ENCODE measurements around the gene VASP. TPM values are rescaled to one million over a fixed set of nuclear protein-coding genes. Genes with fewer than 3 reads are reported as not detected.
A peak's percentile ranks its signal among the peaks of the same experiment; 100 is the strongest.

VASP gene
- total and polyA plus RNA-seq, 2 donors = 61.2 to 138 TPM

GRCh38 chr19:45477713-45478453 lies 29.4 kb upstream of the VASP start:
- peaks cover 0 to 20% of the 10 kb centered on the region in 2 donors for H3K4me1 ChIP-seq (ENCODE audit: control insufficient read depth in 2 of 2, insufficient read depth in 2 of 2, low read length in 2 of 2)
- H3K27ac ChIP-seq (ENCODE audit: low read depth in 1 of 2, low read length in 1 of 2) = peak overlapping the region; percentile 79 to 92
- peaks cover 32 to 59% of the 10 kb centered on the region in 2 donors for H3K27me3 ChIP-seq (ENCODE audit: control insufficient read depth in 2 of 2, insufficient read depth in 1 of 2, low read length in 1 of 2)
- H3K9me3 ChIP-seq (ENCODE audit: control insufficient read depth in 2 of 2, insufficient read depth in 1 of 2, low read length in 1 of 2) = peaks cover 0 to 5% of the 10 kb centered on the region in 2 donors
- DNase-seq (ENCODE audit: low read depth in 6 of 9, low spot score in 9 of 9) = no peak
- H3K4me3 ChIP-seq (ENCODE audit: low read length in 2 of 2) = peak overlapping the region; percentile 53
- 11% methylated on average over 12 of the region's 12 CpGs for WGBS
- H3K36me3 ChIP-seq (ENCODE audit: control insufficient read depth in 2 of 2, insufficient read depth in 2 of 2, low read length in 1 of 2) = no peaks in the 10 kb centered on the region

DNA sequence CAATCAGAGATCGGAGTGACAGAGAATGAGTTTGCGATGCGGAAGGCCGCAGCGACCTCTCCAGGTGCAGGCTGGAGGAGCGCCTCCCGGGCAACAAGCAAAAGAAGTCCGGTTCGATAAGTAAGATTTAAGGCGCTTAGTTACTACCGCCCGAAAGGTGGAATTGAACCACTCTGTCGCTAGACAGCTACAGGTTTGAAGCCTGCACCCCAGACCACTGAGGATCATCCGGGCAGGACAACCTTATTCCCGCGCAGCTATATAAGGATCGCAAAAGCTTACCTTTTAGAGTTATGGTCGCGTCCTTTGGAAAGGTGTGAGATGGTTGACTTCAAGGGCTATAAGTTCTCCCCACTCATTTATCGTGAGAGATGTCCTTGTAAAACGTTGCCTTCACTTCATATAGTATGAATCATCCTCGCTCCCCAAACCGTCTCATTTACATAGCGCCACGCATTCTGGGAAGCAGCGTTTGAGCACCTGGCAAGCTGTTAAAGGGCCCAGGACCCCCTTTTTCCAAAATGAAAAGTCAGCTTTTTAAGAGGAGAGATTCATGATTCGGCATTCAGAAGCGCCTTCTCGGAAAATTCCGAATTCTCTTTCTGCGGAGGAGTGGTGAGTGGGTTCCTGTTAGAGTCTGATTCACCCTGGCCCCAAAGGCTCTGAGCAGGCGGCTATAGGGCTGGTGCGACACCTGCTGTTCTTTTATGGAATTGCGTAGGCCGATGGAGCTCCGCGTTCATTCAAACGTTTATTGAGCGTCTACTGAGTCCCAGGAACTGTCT lies 28.6 kb upstream of the VASP start:
- DNase-seq (ENCODE audit: low read depth in 6 of 9, low spot score in 9 of 9) = peak in 8 of 9 donors; percentile 88 to 97 (median 94)
- H3K27me3 ChIP-seq (ENCODE audit: control insufficient read depth in 2 of 2, insufficient read depth in 1 of 2, low read length in 1 of 2) = peaks cover 25 to 51% of the 10 kb centered on the region in 2 donors
- peaks cover 0 to 20% of the 10 kb centered on the region in 2 donors for H3K4me1 ChIP-seq (ENCODE audit: control insufficient read depth in 2 of 2, insufficient read depth in 2 of 2, low read length in 2 of 2)
- peak overlapping the region; percentile 53 for H3K4me3 ChIP-seq (ENCODE audit: low read length in 2 of 2)
- under 1% methylated on average over 39 of the region's 39 CpGs for WGBS
- peak overlapping the region; percentile 79 to 92 for H3K27ac ChIP-seq (ENCODE audit: low read depth in 1 of 2, low read length in 1 of 2)
- H3K9me3 ChIP-seq (ENCODE audit: control insufficient read depth in 2 of 2, insufficient read depth in 1 of 2, low read length in 1 of 2) = peaks cover 0 to 5% of the 10 kb centered on the region in 2 donors
- H3K36me3 ChIP-seq (ENCODE audit: control insufficient read depth in 2 of 2, insufficient read depth in 2 of 2, low read length in 1 of 2) = no peaks in the 10 kb centered on the region

DNA sequence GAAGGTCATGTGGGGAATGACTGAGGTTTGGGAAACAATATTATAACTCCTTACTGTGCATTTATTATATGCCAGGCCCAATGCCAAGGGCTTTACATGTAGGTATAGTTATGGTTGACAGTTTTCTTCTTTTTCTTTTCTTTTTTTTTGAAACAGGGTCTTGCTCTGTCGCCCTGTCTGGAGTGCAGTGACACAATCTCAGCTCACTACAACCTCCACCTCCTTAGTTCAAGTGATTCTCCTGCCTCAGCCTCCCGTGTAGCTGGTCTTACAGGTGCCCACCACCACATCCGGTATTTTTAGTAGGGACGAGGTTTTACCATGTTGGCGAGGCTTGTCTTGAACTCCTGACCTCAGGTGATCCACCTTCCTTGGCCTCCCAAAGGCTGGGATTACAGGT lies 24.2 kb upstream of the VASP start:
- H3K27ac ChIP-seq (ENCODE audit: low read depth in 1 of 2, low read length in 1 of 2) = no peak overlapping the region
- DNase-seq (ENCODE audit: low read depth in 6 of 9, low spot score in 9 of 9) = no peak
- no peaks in the 10 kb centered on the region for H3K36me3 ChIP-seq (ENCODE audit: control insufficient read depth in 2 of 2, insufficient read depth in 2 of 2, low read length in 1 of 2)
- no peak overlapping the region for H3K4me3 ChIP-seq (ENCODE audit: low read length in 2 of 2)
- H3K9me3 ChIP-seq (ENCODE audit: control insufficient read depth in 2 of 2, insufficient read depth in 1 of 2, low read length in 1 of 2) = no peaks in the 10 kb centered on the region
- 92% methylated on average over 5 of the region's 5 CpGs for WGBS
- H3K4me1 ChIP-seq (ENCODE audit: control insufficient read depth in 2 of 2, insufficient read depth in 2 of 2, low read length in 2 of 2) = peaks cover 0 to 21% of the 10 kb centered on the region in 2 donors
- peaks cover 3 to 15% of the 10 kb centered on the region in 2 donors for H3K27me3 ChIP-seq (ENCODE audit: control insufficient read depth in 2 of 2, insufficient read depth in 1 of 2, low read length in 1 of 2)

DNA sequence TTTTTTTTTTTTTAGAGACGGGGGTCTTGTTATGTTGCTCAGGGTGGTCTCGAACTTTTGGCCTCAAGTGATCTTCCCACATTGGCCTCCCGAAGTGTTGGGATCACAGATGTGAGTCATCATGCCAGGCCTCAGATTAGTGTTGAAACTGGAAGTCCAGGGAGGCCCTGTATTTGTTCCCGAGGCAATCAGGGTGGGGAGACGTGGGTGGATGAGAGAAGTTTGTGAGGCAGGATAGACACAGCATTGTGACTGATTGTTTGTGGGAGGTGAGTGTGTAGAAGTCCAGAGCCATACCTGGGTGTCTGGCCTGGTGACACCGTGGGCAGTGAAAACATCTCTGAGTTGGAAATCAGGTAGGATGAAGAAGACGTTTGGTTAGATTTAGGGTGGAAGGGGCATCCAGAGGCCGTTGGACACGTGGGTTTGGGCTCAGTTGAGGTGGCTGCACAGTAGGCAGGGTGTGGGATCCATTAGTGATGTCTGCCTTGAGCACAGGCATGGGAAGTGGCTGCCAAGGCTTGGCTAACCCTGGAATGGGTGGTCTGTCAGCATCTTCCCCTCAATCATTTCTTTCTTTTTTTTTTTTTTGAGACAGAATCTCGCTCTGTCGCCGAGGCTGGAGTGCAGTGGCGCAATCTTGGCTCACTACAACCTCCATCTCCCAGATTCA lies 22.9 kb upstream of the VASP start:
- no peak for DNase-seq (ENCODE audit: low read depth in 6 of 9, low spot score in 9 of 9)

GRCh38 chr19:45485305-45486077 lies 21.8 kb upstream of the VASP start:
- Histone ChIP-seq H3K27ac (ENCODE audit: low read depth in 1 of 2, low read length in 1 of 2) (no peak overlapping the region), H3K4me1 (ENCODE audit: control insufficient read depth in 2 of 2, insufficient read depth in 2 of 2, low read length in 2 of 2) (peaks cover 0 to 10% of the 10 kb centered on the region in 2 donors), H3K9me3 (ENCODE audit: control insufficient read depth in 2 of 2, insufficient read depth in 1 of 2, low read length in 1 of 2) (no peaks in the 10 kb centered on the region), H3K27me3 (ENCODE audit: control insufficient read depth in 2 of 2, insufficient read depth in 1 of 2, low read length in 1 of 2) (peaks cover 0 to 17% of the 10 kb centered on the region in 2 donors), H3K4me3 (ENCODE audit: low read length in 2 of 2) (peak overlapping the region; percentile 53 to 61), H3K36me3 (ENCODE audit: control insufficient read depth in 2 of 2, insufficient read depth in 2 of 2, low read length in 1 of 2) (no peaks in the 10 kb centered on the region)
- peak; percentile 85 to 97 (median 92) for DNase-seq (ENCODE audit: low read depth in 6 of 9, low spot score in 9 of 9)
- under 1% methylated on average over 35 of the region's 35 CpGs for WGBS

More for the DNA sequence above, 22.9 kb upstream of the VASP start:
- peaks cover 1 to 17% of the 10 kb centered on the region in 2 donors for H3K27me3 ChIP-seq (ENCODE audit: control insufficient read depth in 2 of 2, insufficient read depth in 1 of 2, low read length in 1 of 2)
- no peaks in the 10 kb centered on the region for H3K9me3 ChIP-seq (ENCODE audit: control insufficient read depth in 2 of 2, insufficient read depth in 1 of 2, low read length in 1 of 2)
- no peak overlapping the region for H3K4me3 ChIP-seq (ENCODE audit: low read length in 2 of 2)
- H3K36me3 ChIP-seq (ENCODE audit: control insufficient read depth in 2 of 2, insufficient read depth in 2 of 2, low read length in 1 of 2) = no peaks in the 10 kb centered on the region
- peaks cover 0 to 10% of the 10 kb centered on the region in 2 donors for H3K4me1 ChIP-seq (ENCODE audit: control insufficient read depth in 2 of 2, insufficient read depth in 2 of 2, low read length in 2 of 2)
- WGBS = 93% methylated on average over 13 of the region's 13 CpGs
- no peak overlapping the region for H3K27ac ChIP-seq (ENCODE audit: low read depth in 1 of 2, low read length in 1 of 2)

DNA sequence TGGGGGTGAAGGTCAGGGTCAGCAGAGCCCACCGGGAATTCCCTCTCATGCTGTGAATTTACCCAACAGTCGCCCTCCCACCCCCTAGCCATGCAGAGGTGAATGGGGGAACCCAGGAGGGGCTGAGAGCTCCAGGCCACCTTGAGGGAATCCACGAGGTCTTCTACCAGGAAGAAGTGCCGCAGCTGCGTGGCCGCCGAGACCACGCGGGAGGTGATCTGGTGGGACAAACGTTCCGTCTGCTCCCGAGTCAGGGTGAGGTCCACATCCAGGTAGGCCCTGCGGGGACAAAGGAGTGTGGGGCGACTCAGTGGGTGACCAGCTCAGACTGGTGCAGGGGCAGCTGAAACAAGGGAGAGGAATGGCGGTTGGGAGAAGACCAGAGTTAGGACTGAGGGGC lies 18.6 kb upstream of the VASP start:
- 96% methylated on average over 15 of the region's 15 CpGs for WGBS
- Histone ChIP-seq H3K9me3 (ENCODE audit: control insufficient read depth in 2 of 2, insufficient read depth in 1 of 2, low read length in 1 of 2) (no peaks in the 10 kb centered on the region), H3K27me3 (ENCODE audit: control insufficient read depth in 2 of 2, insufficient read depth in 1 of 2, low read length in 1 of 2) (peaks cover 7 to 32% of the 10 kb centered on the region in 2 donors), H3K4me3 (ENCODE audit: low read length in 2 of 2) (no peak overlapping the region), H3K4me1 (ENCODE audit: control insufficient read depth in 2 of 2, insufficient read depth in 2 of 2, low read length in 2 of 2) (peaks cover 0 to 21% of the 10 kb centered on the region in 2 donors), H3K27ac (ENCODE audit: low read depth in 1 of 2, low read length in 1 of 2) (no peak overlapping the region), H3K36me3 (ENCODE audit: control insufficient read depth in 2 of 2, insufficient read depth in 2 of 2, low read length in 1 of 2) (no peaks in the 10 kb centered on the region)
- no peak for DNase-seq (ENCODE audit: low read depth in 6 of 9, low spot score in 9 of 9)

- DNase-seq (ENCODE audit: low read depth in 6 of 9, low spot score in 9 of 9) = no peak
- Histone ChIP-seq H3K4me1 (ENCODE audit: control insufficient read depth in 2 of 2, insufficient read depth in 2 of 2, low read length in 2 of 2) (peaks cover 0 to 21% of the 10 kb centered on the region in 2 donors), H3K36me3 (ENCODE audit: control insufficient read depth in 2 of 2, insufficient read depth in 2 of 2, low read length in 1 of 2) (no peaks in the 10 kb centered on the region), H3K27ac (ENCODE audit: low read depth in 1 of 2, low read length in 1 of 2) (no peak overlapping the region), H3K4me3 (ENCODE audit: low read length in 2 of 2) (no peak overlapping the region), H3K27me3 (ENCODE audit: control insufficient read depth in 2 of 2, insufficient read depth in 1 of 2, low read length in 1 of 2) (peaks cover 10 to 38% of the 10 kb centered on the region in 2 donors), H3K9me3 (ENCODE audit: control insufficient read depth in 2 of 2, insufficient read depth in 1 of 2, low read length in 1 of 2) (no peaks in the 10 kb centered on the region)
- WGBS = 96% methylated on average over 20 of the region's 20 CpGs
Measured at GRCh38 chr19:45489216-45489855, 17.9 kb upstream of the VASP start.

DNA sequence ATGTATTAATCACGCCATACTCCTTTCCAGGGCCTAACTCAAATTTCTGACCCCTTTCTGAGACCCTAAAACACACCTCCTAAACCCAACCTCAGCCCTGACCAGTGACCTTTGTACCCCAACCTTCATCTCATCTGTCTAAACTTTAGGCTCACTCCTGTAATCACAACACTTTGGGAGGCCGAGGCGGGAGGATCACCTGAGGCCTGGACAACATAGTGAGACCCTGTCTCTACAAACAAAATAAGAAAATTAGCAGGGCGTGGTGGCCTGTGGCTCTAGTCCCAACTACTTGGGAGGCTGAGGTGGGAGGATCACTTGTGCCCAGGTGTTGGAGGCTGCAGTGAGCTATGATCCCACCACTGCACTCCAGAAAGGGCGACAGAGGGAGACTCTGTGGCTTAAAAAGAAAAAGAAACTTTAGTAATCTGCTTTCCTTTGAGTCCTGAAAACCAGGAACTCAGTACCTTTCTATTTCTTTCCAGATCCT lies 15.1 kb upstream of the VASP start:
- no peak overlapping the region for H3K4me3 ChIP-seq (ENCODE audit: low read length in 2 of 2)
- H3K9me3 ChIP-seq (ENCODE audit: control insufficient read depth in 2 of 2, insufficient read depth in 1 of 2, low read length in 1 of 2) = peaks cover 0 to 7% of the 10 kb centered on the region in 2 donors
- peaks cover 4 to 22% of the 10 kb centered on the region in 2 donors for H3K4me1 ChIP-seq (ENCODE audit: control insufficient read depth in 2 of 2, insufficient read depth in 2 of 2, low read length in 2 of 2)
- DNase-seq (ENCODE audit: low read depth in 6 of 9, low spot score in 9 of 9) = no peak
- no peak overlapping the region for H3K27ac ChIP-seq (ENCODE audit: low read depth in 1 of 2, low read length in 1 of 2)
- WGBS = 96% methylated on average over 5 of the region's 5 CpGs
- peaks cover 29 to 59% of the 10 kb centered on the region in 2 donors for H3K27me3 ChIP-seq (ENCODE audit: control insufficient read depth in 2 of 2, insufficient read depth in 1 of 2, low read length in 1 of 2)
- no peaks in the 10 kb centered on the region for H3K36me3 ChIP-seq (ENCODE audit: control insufficient read depth in 2 of 2, insufficient read depth in 2 of 2, low read length in 1 of 2)
